Measurements from ENCODE around the gene PACSIN2. TPM values are rescaled to one million over a fixed set of nuclear protein-coding genes. Genes with fewer than 3 reads are reported as not detected.

The PACSIN2 gene
- total and polyA plus RNA-seq, 2 of the 13 experiments (the other 11 are each of a cell fraction or from before 2014, with no cell fraction given) = 54.1 to 68.8 TPM

DNA sequence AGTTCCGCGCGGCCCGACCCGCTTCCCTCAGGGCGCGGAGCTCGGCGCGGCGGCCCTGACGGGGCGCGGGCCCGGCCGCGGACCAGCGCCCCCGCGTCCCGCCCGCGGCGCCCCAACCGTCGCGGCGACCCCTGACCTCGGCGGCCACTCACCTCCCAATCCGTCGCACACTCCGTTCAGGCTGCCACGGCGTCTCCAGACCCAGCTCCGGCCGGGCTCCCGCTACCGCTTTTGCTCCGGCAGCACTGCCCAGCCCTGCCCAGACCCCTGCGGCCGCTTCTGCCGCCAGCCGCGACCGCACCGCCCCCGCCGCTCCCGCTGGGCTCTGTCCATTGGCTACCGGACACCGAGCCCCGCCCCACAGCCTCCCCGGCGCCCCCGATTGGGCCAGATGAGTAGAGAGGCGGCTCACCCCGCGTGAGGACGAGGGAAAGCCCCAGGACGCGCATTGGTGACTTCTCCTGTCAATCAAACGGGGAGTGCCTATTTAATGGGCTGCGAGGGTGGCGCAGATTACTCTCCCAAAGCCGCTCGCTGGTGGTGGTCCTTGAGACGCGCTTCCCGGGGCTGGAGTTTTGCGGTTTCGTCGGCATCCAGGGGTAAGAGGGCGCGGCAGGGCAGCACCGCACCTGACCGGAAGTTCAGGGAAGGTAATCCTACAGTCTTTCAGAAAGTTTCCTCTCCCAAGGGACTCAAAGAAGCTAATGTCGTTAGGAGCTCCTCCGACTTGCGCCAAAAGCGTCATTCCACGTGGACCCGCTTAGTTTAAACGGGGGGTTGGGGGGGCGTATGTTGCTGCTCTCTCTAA, at the start of gene PACSIN2 (continued):
- TF ChIP-seq, protein P1, sequence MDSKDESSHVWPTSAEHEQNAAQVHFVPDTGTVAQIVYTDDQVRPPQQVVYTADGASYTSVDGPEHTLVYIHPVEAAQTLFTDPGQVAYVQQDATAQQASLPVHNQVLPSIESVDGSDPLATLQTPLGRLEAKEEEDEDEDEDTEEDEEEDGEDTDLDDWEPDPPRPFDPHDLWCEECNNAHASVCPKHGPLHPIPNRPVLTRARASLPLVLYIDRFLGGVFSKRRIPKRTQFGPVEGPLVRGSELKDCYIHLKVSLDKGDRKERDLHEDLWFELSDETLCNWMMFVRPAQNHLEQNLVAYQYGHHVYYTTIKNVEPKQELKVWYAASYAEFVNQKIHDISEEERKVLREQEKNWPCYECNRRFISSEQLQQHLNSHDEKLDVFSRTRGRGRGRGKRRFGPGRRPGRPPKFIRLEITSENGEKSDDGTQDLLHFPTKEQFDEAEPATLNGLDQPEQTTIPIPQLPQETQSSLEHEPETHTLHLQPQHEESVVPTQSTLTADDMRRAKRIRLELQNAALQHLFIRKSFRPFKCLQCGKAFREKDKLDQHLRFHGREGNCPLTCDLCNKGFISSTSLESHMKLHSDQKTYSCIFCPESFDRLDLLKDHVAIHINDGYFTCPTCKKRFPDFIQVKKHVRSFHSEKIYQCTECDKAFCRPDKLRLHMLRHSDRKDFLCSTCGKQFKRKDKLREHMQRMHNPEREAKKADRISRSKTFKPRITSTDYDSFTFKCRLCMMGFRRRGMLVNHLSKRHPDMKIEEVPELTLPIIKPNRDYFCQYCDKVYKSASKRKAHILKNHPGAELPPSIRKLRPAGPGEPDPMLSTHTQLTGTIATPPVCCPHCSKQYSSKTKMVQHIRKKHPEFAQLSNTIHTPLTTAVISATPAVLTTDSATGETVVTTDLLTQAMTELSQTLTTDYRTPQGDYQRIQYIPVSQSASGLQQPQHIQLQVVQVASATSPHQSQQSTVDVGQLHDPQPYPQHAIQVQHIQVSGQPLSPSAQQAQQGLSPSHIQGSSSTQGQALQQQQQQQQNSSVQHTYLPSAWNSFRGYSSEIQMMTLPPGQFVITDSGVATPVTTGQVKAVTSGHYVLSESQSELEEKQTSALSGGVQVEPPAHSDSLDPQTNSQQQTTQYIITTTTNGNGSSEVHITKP (CRISPR knock-in tag; IDR thresholded peaks at IDR 0.05; ENCODE audit: low read depth) = 0 out of 2 replicates have a peak, but pooled peaks have one; percentile 56
- TF ChIP-seq ZIK1 (CRISPR knock-in tag; IDR thresholded peaks at IDR 0.05; ENCODE audit: borderline replicate concordance, low read depth) (peak; percentile 92), MZF1 (CRISPR knock-in tag; IDR thresholded peaks at IDR 0.05; ENCODE audit: borderline replicate concordance) (0 out of 2 replicates have a peak, but pooled peaks have one; percentile 52), NR2F6 (IDR thresholded peaks at IDR 0.05) (no peak), NR2F6 (CRISPR knock-in tag; IDR thresholded peaks at IDR 0.05) (peak; percentile 40; the same call in 1 of the 2 replicates), PHF21A (CRISPR knock-in tag; IDR thresholded peaks at IDR 0.05) (peak; percentile 35; the same call in 1 of the 2 replicates), TP53 (CRISPR knock-in tag; conservative IDR thresholded peaks at IDR 0.05) (peak; percentile 67; the same call in 1 of the 2 replicates), TRIM22 (IDR thresholded peaks at IDR 0.05) (no peak), CREB1 (IDR thresholded peaks at IDR 0.05) (peak; percentile 86), CREB1 (CRISPR knock-in tag; IDR thresholded peaks at IDR 0.05) (peak; percentile 89), ZNF546 (CRISPR knock-in tag; conservative IDR thresholded peaks at IDR 0.05) (0 out of 2 replicates have a peak, but pooled peaks have one; percentile 42), PAF1 (CRISPR knock-in tag; IDR thresholded peaks at IDR 0.05) (no peak), ZNF121 (CRISPR knock-in tag; IDR thresholded peaks at IDR 0.05) (0 out of 2 replicates have a peak, but pooled peaks have one; percentile 20), ZBTB4 (CRISPR knock-in tag; IDR thresholded peaks at IDR 0.05; ENCODE audit: borderline replicate concordance) (peak; percentile 66; the same call in 1 of the 2 replicates), MAFG (CRISPR knock-in tag; IDR thresholded peaks at IDR 0.05) (no peak)
- TF ChIP-seq, protein P2, sequence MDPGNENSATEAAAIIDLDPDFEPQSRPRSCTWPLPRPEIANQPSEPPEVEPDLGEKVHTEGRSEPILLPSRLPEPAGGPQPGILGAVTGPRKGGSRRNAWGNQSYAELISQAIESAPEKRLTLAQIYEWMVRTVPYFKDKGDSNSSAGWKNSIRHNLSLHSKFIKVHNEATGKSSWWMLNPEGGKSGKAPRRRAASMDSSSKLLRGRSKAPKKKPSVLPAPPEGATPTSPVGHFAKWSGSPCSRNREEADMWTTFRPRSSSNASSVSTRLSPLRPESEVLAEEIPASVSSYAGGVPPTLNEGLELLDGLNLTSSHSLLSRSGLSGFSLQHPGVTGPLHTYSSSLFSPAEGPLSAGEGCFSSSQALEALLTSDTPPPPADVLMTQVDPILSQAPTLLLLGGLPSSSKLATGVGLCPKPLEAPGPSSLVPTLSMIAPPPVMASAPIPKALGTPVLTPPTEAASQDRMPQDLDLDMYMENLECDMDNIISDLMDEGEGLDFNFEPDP (CRISPR knock-in tag; conservative IDR thresholded peaks at IDR 0.05) = no peak
